RWPE2 (cell line): ENCODE data around the gene SMOC1.

Source experiments
- ATAC-seq: fragments of 200-7000 bp; cut with Tn5 transposase; 3 replicates; pipeline ENCODE4 v1.9.1; 2021; ENCODE audit warnings: low read depth
- DNase-seq: peaks from one replicate; pipeline ENCODE4 v3.0.0-alpha.2; 2020; ENCODE audit warnings: low spot score
- H3K27ac ChIP-seq: fragments of 450-650 bp; 2 replicates; pipeline ENCODE4 v1.5.1; 2017; ENCODE audit warnings: mild to moderate bottlenecking; ENCODE audit not compliant: poor library complexity, severe bottlenecking
- H3K27me3 ChIP-seq: fragments of 250-450 bp; sonication (Bioruptor Pico); 2 replicates; pipeline ENCODE4 v1.5.1; 2021; ENCODE audit warnings: mild to moderate bottlenecking, moderate library complexity; ENCODE audit not compliant: insufficient read depth, poor library complexity, severe bottlenecking
- H3K36me3 ChIP-seq: fragments of 250-450 bp; sonication (Bioruptor Pico); 2 replicates; pipeline ENCODE4 v1.5.1; 2020; ENCODE audit warnings: low read depth, mild to moderate bottlenecking, moderate library complexity
- H3K4me1 ChIP-seq: fragments of 250-450 bp; sonication (Bioruptor Pico); 2 replicates; pipeline ENCODE4 v1.5.1; 2021; ENCODE audit warnings: mild to moderate bottlenecking, moderate library complexity; ENCODE audit not compliant: insufficient read depth, poor library complexity, severe bottlenecking
- H3K4me3 ChIP-seq: fragments of 250-450 bp; sonication (Bioruptor Pico); 2 replicates; pipeline ENCODE4 v1.5.1; 2021; ENCODE audit warnings: mild to moderate bottlenecking, moderate library complexity; ENCODE audit not compliant: severe bottlenecking
- H3K9me3 ChIP-seq: fragments of 250-450 bp; sonication (Bioruptor Pico); 2 replicates; pipeline ENCODE4 v1.5.1; 2021; ENCODE audit warnings: mild to moderate bottlenecking, moderate library complexity; ENCODE audit not compliant: severe bottlenecking
- CTCF ChIP-seq: fragments of 450-650 bp; IDR thresholded peaks from one replicate; pipeline ENCODE4 v1.5.1; 2017; ENCODE audit warnings: mild to moderate bottlenecking, moderate library complexity; ENCODE audit not compliant: poor library complexity, severe bottlenecking

Gene SMOC1

DNA sequence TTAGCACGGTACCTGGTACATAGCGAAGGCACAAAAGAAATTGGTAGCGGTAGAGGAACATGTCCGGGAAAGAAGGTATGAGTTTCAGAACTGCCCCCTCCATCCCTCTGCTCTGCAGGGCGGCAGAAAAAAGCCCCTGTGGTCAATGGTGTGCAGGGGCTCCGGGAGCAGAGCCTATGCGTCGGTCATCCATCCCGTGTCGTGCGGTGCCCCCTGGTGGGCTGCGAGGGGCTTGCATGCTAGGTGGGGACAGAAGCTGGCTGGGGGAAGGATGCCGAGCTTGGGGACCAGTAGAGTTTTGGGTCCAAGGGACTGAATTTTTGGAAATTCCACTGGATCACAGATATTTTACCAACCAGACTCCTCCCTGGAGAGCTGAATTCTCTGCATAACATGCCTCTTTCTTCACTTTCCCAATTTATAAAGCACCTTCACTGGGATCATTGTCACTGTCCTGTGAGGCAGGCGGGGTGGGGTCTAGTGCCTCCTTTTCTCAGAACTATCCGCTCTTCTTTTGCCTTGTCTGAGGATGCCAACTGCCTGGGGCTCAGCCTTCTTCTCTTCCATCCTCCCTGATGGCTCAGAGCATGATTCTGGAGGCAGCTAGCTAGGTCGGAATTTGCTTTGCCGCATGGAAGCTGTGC is 148.7 kb downstream of the SMOC1 start:
- TF ChIP-seq CTCF: peak; percentile 96
- Histone ChIP-seq H3K36me3 (no peaks in the 10 kb centered on the region), H3K27me3 (no peaks in the 10 kb centered on the region), H3K9me3 (no peaks in the 10 kb centered on the region), H3K27ac (no peak overlapping the region), H3K4me3 (no peak overlapping the region), H3K4me1 (peaks cover 5% of the 10 kb centered on the region)
- DNase-seq: no peak
- peak; percentile 69 for ATAC-seq

DNA sequence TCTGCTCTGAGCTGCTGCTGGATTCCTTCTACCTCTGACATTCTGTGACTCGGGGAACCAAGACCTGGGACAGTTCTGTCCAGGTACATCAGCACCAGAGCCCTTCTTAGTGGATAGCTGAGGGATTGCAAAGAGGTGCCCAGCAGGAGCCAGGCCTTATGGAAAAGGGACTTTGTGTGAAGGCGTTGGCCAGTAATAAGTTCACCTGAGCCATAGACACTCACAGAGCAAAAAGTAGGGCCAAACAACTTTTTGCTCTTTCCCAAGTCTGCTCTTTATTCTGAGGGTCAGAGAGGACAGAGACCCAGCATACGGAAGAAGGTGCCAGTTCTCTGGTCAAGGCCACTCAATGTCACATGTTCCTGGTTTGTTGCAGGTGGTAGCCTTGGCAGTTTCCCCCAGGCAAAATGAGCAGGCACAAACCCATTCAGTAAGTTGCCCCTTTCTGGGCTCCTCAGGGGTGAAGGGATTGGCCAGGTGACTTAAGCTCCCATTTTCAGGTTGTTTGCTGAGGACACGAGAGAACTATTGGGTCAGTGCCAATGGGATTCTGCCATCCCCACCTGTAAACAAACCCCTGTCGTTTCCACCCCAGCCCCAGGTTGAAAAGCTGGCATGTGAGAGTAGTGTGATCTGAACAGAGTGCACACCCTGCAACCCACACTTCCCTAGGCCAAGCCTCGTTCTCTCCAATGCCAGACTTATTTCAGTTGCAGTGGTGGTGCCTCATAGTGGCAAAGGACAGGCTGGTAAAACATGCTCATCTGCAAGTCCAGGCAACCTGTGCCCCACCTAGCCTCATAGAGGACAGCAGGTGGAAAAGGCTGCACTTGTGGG is 150.3 kb downstream of the SMOC1 start:
- Histone ChIP-seq H3K4me3 (no peak overlapping the region), H3K9me3 (no peaks in the 10 kb centered on the region), H3K4me1 (peaks cover 5% of the 10 kb centered on the region), H3K27ac (no peak overlapping the region), H3K27me3 (no peaks in the 10 kb centered on the region), H3K36me3 (no peaks in the 10 kb centered on the region)
- no peak for TF ChIP-seq CTCF
- DNase-seq (no peak), ATAC-seq (no peak)

DNA sequence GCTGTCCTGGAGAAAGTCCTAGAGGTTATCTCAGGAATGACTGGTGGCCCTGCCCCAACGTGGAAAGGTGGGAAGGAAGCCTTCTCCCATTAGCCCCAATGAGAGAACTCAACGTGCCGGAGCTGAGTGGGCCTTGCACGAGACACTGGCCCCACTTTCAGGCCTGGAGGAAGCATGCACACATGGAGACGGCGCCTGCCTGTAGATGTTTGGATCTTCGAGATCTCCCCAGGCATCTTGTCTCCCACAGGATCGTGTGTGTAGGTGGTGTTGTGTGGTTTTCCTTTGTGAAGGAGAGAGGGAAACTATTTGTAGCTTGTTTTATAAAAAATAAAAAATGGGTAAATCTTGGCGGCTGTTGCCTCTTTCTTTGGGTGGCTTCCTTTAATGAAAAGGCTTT is 152.8 kb downstream of the SMOC1 start:
- no peak for DNase-seq

DNA sequence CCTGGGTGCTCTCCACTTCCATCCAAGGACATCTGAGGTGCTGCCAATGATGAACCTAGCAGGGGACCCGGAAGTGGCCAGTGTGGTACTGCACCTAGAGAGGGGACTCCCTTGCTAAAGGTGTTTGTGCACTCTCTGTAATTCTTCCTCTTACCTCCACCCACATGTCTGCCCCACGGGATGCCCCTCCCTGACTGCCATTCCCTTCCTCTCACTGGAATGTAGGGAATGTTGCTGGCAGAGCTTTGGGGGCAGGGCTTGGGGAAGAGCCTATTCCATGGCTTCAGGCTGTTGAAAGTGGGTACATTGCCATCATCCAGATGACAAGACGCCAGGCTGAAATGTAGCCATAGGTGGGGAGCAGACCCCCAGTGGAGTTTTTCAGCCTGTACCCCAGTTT is 153.2 kb downstream of the SMOC1 start:
- H3K27me3 ChIP-seq: no peaks in the 10 kb centered on the region
- DNase-seq (no peak), ATAC-seq (peak; percentile 74)
- H3K4me1 ChIP-seq: peaks cover 5% of the 10 kb centered on the region
- H3K27ac ChIP-seq: no peak overlapping the region
- H3K36me3 ChIP-seq: no peaks in the 10 kb centered on the region
- no peak overlapping the region for H3K4me3 ChIP-seq
- no peaks in the 10 kb centered on the region for H3K9me3 ChIP-seq
- TF ChIP-seq CTCF: no peak

More for the DNA sequence above, 152.8 kb downstream of the SMOC1 start:
- no peak for ATAC-seq
- Histone ChIP-seq H3K4me3 (no peak overlapping the region), H3K27me3 (no peaks in the 10 kb centered on the region), H3K4me1 (peaks cover 5% of the 10 kb centered on the region), H3K9me3 (no peaks in the 10 kb centered on the region), H3K36me3 (no peaks in the 10 kb centered on the region), H3K27ac (no peak overlapping the region)
- no peak for TF ChIP-seq CTCF

- H3K9me3 ChIP-seq: no peaks in the 10 kb centered on the region
- TF ChIP-seq CTCF: no peak
- no peak overlapping the region for H3K4me3 ChIP-seq
- no peak overlapping the region for H3K27ac ChIP-seq
- H3K36me3 ChIP-seq: no peaks in the 10 kb centered on the region
- ATAC-seq: no peak
- no peak for DNase-seq
- no peaks in the 10 kb centered on the region for H3K27me3 ChIP-seq
- peaks cover 5% of the 10 kb centered on the region for H3K4me1 ChIP-seq
Observed at GRCh38 chr14:70033116-70033515, 153.9 kb downstream of the SMOC1 start.
